ENCODE data around the gene PFKM.

Gene PFKM

DNA sequence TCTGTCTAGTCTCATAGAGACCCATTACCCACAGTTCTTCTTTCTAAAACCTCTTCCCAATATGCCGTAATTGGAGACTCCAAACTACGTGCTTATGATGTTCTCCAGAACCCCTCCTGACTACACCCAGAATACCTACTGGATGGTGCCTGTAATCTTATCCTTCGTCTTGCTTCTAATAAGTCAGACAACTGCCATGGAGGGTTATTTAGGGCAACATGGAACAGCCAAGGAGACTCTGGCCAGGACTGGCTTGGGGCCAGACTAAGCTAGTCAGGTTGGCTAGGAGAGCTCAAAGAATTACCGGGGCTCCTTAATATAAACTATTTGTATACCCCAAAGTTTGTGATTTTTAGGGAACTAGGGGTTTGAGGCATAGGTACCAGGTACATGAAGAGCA is 6.8 kb downstream of the PFKM start:
- Histone ChIP-seq H3K4me1 (ENCODE audit: insufficient read depth, low read length, severe bottlenecking) (no peaks in the 10 kb centered on the region), H3K4me3 (ENCODE audit: low read depth, low read length, poor library complexity, severe bottlenecking) (no peak overlapping the region), H4K20me1 (ENCODE audit: insufficient read depth, low read length) (no peaks in the 10 kb centered on the region), H3K27me3 (ENCODE audit: insufficient read depth, low read length) (no peaks in the 10 kb centered on the region), H2AFZ (ENCODE audit: low read length) (no peak overlapping the region), H3K27ac (ENCODE audit: low read depth, low read length, poor library complexity, severe bottlenecking) (no peak overlapping the region), H3K4me2 (ENCODE audit: low read length) (no peak overlapping the region), H3K36me3 (ENCODE audit: insufficient read depth, low read length) (peaks cover 77% of the 10 kb centered on the region), H3K9me2 (ENCODE audit: low read depth, low read length) (no peaks in the 10 kb centered on the region), H3F3A (ENCODE audit: insufficient read depth, low read length) (no peaks in the 10 kb centered on the region), H3K9ac (ENCODE audit: low read length) (no peak overlapping the region), H3K79me2 (ENCODE audit: insufficient read depth, low read length) (no peaks in the 10 kb centered on the region), H3K9me3 (ENCODE audit: low read length) (no peaks in the 10 kb centered on the region)
- TF ChIP-seq, protein P1, sequence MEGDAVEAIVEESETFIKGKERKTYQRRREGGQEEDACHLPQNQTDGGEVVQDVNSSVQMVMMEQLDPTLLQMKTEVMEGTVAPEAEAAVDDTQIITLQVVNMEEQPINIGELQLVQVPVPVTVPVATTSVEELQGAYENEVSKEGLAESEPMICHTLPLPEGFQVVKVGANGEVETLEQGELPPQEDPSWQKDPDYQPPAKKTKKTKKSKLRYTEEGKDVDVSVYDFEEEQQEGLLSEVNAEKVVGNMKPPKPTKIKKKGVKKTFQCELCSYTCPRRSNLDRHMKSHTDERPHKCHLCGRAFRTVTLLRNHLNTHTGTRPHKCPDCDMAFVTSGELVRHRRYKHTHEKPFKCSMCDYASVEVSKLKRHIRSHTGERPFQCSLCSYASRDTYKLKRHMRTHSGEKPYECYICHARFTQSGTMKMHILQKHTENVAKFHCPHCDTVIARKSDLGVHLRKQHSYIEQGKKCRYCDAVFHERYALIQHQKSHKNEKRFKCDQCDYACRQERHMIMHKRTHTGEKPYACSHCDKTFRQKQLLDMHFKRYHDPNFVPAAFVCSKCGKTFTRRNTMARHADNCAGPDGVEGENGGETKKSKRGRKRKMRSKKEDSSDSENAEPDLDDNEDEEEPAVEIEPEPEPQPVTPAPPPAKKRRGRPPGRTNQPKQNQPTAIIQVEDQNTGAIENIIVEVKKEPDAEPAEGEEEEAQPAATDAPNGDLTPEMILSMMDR (IDR thresholded peaks at IDR 0.05; ENCODE audit: low read length) = no peak
- no peak for TF ChIP-seq EZH2 (IDR thresholded peaks at IDR 0.05; ENCODE audit: borderline replicate concordance, low read length)

DNA sequence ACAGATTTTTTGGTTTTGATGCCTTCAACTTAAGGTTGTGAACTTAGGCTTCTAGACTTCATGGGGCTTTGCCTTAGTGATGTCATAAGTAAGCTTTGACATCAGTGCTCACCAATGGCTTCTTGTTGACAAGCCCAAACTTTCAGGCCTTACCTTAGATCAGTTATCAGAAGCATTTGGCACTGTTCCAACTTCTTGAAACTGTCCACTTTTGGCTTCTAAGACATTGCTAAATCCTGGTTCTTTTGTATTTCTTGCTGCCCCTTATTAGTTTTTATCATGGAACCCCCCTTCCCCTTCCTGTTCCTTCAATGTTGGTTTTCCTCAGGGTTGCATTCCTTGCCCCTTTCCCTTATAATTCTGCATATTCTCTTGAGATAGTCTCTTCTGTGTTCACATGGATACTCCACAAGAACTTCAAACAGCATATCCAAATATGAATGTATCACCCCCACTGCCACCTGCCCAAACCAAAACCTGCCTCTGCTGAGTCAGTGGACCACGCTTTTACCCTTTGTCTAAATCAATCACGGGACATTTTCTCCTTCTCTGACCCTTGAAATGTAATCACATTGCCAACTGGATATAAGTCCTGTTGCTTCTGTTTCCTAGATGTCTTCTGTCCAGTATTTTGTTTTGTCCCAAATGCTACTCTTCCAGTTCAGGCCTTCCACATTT is 7.9 kb downstream of the PFKM start:
- no peak overlapping the region for H2AFZ ChIP-seq (ENCODE audit: low read length)
- no peak overlapping the region for H3K27ac ChIP-seq (ENCODE audit: low read depth, low read length, poor library complexity, severe bottlenecking)
- H3K4me1 ChIP-seq (ENCODE audit: insufficient read depth, low read length, severe bottlenecking) = no peaks in the 10 kb centered on the region
- no peaks in the 10 kb centered on the region for H3F3A ChIP-seq (ENCODE audit: insufficient read depth, low read length)
- H3K9me3 ChIP-seq (ENCODE audit: low read length) = no peaks in the 10 kb centered on the region
- H3K4me3 ChIP-seq (ENCODE audit: low read depth, low read length, poor library complexity, severe bottlenecking) = no peak overlapping the region
- H3K36me3 ChIP-seq (ENCODE audit: insufficient read depth, low read length) = peaks cover 85% of the 10 kb centered on the region
- H3K9me2 ChIP-seq (ENCODE audit: low read depth, low read length) = no peaks in the 10 kb centered on the region
- H3K4me2 ChIP-seq (ENCODE audit: low read length) = no peak overlapping the region
- TF ChIP-seq, protein P1 (IDR thresholded peaks at IDR 0.05; ENCODE audit: low read length) = no peak
- no peak for TF ChIP-seq EZH2 (IDR thresholded peaks at IDR 0.05; ENCODE audit: borderline replicate concordance, low read length)
- no peaks in the 10 kb centered on the region for H4K20me1 ChIP-seq (ENCODE audit: insufficient read depth, low read length)
- H3K79me2 ChIP-seq (ENCODE audit: insufficient read depth, low read length) = no peaks in the 10 kb centered on the region
- H3K27me3 ChIP-seq (ENCODE audit: insufficient read depth, low read length) = no peaks in the 10 kb centered on the region
- H3K9ac ChIP-seq (ENCODE audit: low read length) = no peak overlapping the region

DNA sequence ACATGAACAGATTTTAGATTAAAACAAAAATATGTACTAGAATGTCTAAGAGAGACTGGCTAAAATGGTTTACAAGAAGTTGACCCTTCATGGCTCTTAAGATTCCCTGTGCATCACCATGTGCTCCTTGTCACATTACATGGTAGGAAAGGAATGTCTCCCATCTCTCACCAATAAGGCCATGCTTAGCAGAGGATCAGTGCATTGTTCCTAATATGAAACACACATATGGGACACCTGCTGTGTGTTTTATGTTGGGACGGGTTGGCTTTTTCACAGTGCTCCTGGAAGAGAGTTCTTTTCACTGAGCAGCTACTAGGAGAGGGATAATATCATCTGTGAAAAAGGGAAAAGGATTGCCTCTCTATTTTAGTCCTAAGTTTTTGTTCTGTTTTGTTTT is 9.6 kb downstream of the PFKM start:
- Histone ChIP-seq H3K4me2 (ENCODE audit: low read length) (no peak overlapping the region), H3K9me3 (ENCODE audit: low read length) (no peaks in the 10 kb centered on the region), H3K36me3 (ENCODE audit: insufficient read depth, low read length) (peaks cover 87% of the 10 kb centered on the region), H3K4me1 (ENCODE audit: insufficient read depth, low read length, severe bottlenecking) (no peaks in the 10 kb centered on the region), H3K9me2 (ENCODE audit: low read depth, low read length) (no peaks in the 10 kb centered on the region), H3F3A (ENCODE audit: insufficient read depth, low read length) (no peaks in the 10 kb centered on the region), H3K27ac (ENCODE audit: low read depth, low read length, poor library complexity, severe bottlenecking) (no peak overlapping the region), H4K20me1 (ENCODE audit: insufficient read depth, low read length) (no peaks in the 10 kb centered on the region), H2AFZ (ENCODE audit: low read length) (no peak overlapping the region), H3K79me2 (ENCODE audit: insufficient read depth, low read length) (no peaks in the 10 kb centered on the region), H3K9ac (ENCODE audit: low read length) (no peak overlapping the region), H3K27me3 (ENCODE audit: insufficient read depth, low read length) (no peaks in the 10 kb centered on the region), H3K4me3 (ENCODE audit: low read depth, low read length, poor library complexity, severe bottlenecking) (no peak overlapping the region)
- TF ChIP-seq, protein P1 (IDR thresholded peaks at IDR 0.05; ENCODE audit: low read length) = no peak
- TF ChIP-seq EZH2 (IDR thresholded peaks at IDR 0.05; ENCODE audit: borderline replicate concordance, low read length) = no peak
